ENCODE results near the gene TLK2.

The TLK2 gene

DNA sequence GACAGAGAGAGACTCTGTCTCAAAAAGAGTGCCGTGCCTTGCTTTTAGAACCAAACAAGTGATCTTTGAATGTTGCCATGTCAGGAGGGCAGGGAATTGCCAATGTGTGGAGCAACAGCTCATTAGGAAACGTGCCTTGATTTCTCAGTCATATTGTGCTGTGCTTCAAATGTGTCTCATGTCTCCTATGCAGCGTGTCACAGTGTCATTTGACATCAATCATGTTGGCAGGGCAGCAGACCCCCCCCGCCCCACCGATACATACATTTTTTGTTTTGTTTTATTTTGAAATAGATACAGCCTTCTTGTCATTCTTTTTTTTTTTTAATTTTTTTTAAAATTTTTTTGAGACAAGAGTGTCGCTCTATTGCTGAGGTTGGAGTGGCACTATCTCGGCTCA is 170.9 kb downstream of the TLK2 start:
- no peaks in the 10 kb centered on the region for H3K36me3 ChIP-seq (ENCODE audit: control insufficient read depth in 2 of 2, insufficient read depth in 2 of 2, low read length in 2 of 2)
- H3K27ac ChIP-seq (ENCODE audit: low read depth in 2 of 2, low read length in 2 of 2), result no peak overlapping the region
- no peak overlapping the region for H3K9ac ChIP-seq (ENCODE audit: low read depth in 1 of 2, low read length in 2 of 2)
- H3K4me1 ChIP-seq (ENCODE audit: control insufficient read depth in 2 of 2, insufficient read depth in 2 of 2, low read length in 2 of 2), result peaks cover 3 to 16% of the 10 kb centered on the region in 2 donors
- H3K27me3 ChIP-seq (ENCODE audit: control insufficient read depth in 2 of 2, insufficient read depth in 2 of 2, low read length in 2 of 2), result peaks cover 0 to under 1% of the 10 kb centered on the region in 2 donors
- H3K9me3 ChIP-seq (ENCODE audit: control insufficient read depth in 2 of 2, low read length in 2 of 2), result no peaks in the 10 kb centered on the region
- no peak overlapping the region for H3K4me3 ChIP-seq (ENCODE audit: low read length in 2 of 2)

DNA sequence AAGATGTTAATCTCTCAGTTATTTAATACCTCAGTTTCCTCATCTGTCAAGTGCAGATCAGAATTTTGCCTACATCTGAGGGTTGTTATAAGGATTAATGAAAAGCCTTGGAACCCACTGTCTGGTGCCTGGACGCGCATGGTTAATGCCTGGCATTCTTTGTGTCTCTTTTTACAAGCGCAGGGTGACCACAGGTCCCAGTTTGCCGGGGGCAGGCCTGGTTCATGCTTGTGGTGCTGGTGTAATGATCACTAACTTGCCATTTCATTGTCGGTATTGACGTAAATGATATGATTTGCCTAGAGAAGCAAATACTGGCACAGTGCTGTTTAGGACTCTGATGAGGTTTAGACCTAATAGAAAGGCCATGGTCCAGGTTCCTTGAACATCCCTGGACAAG is 172.0 kb downstream of the TLK2 start:
- no peak overlapping the region for H3K9ac ChIP-seq (ENCODE audit: low read depth in 1 of 2, low read length in 2 of 2)
- no peaks in the 10 kb centered on the region for H3K27me3 ChIP-seq (ENCODE audit: control insufficient read depth in 2 of 2, insufficient read depth in 2 of 2, low read length in 2 of 2)
- no peak overlapping the region for H3K27ac ChIP-seq (ENCODE audit: low read depth in 2 of 2, low read length in 2 of 2)
- H3K9me3 ChIP-seq (ENCODE audit: control insufficient read depth in 2 of 2, low read length in 2 of 2), result no peaks in the 10 kb centered on the region
- no peak overlapping the region for H3K4me3 ChIP-seq (ENCODE audit: low read length in 2 of 2)
- peaks cover 3 to 16% of the 10 kb centered on the region in 2 donors for H3K4me1 ChIP-seq (ENCODE audit: control insufficient read depth in 2 of 2, insufficient read depth in 2 of 2, low read length in 2 of 2)
- no peaks in the 10 kb centered on the region for H3K36me3 ChIP-seq (ENCODE audit: control insufficient read depth in 2 of 2, insufficient read depth in 2 of 2, low read length in 2 of 2)

GRCh38 chr17:62652251-62653001 is 173.8 kb downstream of the TLK2 start:
- H3K9ac ChIP-seq (ENCODE audit: low read depth in 1 of 2, low read length in 2 of 2), result peak overlapping the region in 1 of 2 donors; percentile 38
- peaks cover 3 to 16% of the 10 kb centered on the region in 2 donors for H3K4me1 ChIP-seq (ENCODE audit: control insufficient read depth in 2 of 2, insufficient read depth in 2 of 2, low read length in 2 of 2)
- H3K4me3 ChIP-seq (ENCODE audit: low read length in 2 of 2), result peak overlapping the region; percentile 63 to 65
- H3K36me3 ChIP-seq (ENCODE audit: control insufficient read depth in 2 of 2, insufficient read depth in 2 of 2, low read length in 2 of 2), result no peaks in the 10 kb centered on the region
- H3K9me3 ChIP-seq (ENCODE audit: control insufficient read depth in 2 of 2, low read length in 2 of 2), result no peaks in the 10 kb centered on the region
- no peaks in the 10 kb centered on the region for H3K27me3 ChIP-seq (ENCODE audit: control insufficient read depth in 2 of 2, insufficient read depth in 2 of 2, low read length in 2 of 2)
- H3K27ac ChIP-seq (ENCODE audit: low read depth in 2 of 2, low read length in 2 of 2), result peak overlapping the region in 1 of 2 donors; percentile 32

DNA sequence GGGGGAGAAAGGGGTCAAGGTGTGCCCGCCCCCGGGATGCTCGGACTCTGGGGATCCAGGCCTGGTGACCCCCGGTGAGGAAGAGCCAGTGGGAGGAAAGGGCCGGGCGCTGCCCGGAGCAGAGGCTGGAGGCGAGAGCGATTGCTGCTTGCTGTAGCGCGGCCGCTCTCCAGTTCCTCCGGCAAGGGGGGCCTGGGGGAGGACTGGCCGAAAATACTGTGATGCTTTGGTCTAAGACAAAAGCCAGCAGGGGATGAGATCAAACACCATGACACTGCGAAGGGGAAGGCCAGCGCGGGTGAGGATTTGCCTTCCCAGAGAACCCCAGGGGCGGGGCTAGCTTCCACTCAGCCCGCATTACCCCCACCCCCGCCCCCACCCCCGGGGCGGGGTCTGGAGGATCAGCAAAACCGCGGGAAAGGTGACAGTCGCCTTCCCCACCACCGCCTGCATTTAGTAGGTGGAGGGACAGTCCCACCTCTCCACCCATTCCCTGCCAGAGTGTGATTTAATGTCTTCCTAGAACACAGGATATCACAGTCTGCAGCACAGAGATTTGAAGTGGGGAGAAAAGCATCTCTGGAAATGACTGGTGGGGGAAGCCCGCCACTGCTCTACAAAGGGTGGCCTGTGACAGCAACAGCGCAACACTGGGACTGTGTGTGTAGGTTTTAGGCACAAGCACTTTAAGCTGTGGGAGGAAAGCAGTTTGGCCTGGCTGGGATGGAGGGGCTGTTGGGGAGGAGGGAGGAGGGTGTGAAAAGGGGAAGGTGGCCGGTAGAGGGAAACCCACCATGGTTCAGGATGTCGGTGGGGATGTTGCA is 174.6 kb downstream of the TLK2 start:
- peak overlapping the region in 1 of 2 donors; percentile 6 for H3K9ac ChIP-seq (ENCODE audit: low read depth in 1 of 2, low read length in 2 of 2)
- no peaks in the 10 kb centered on the region for H3K36me3 ChIP-seq (ENCODE audit: control insufficient read depth in 2 of 2, insufficient read depth in 2 of 2, low read length in 2 of 2)
- peak overlapping the region in 1 of 2 donors; percentile 32 for H3K27ac ChIP-seq (ENCODE audit: low read depth in 2 of 2, low read length in 2 of 2)
- H3K9me3 ChIP-seq (ENCODE audit: control insufficient read depth in 2 of 2, low read length in 2 of 2), result no peaks in the 10 kb centered on the region
- peaks cover 3 to 16% of the 10 kb centered on the region in 2 donors for H3K4me1 ChIP-seq (ENCODE audit: control insufficient read depth in 2 of 2, insufficient read depth in 2 of 2, low read length in 2 of 2)
- H3K27me3 ChIP-seq (ENCODE audit: control insufficient read depth in 2 of 2, insufficient read depth in 2 of 2, low read length in 2 of 2), result no peaks in the 10 kb centered on the region
- peak overlapping the region; percentile 63 to 65 for H3K4me3 ChIP-seq (ENCODE audit: low read length in 2 of 2)

- peaks cover 3 to 13% of the 10 kb centered on the region in 2 donors for H3K4me1 ChIP-seq (ENCODE audit: control insufficient read depth in 2 of 2, insufficient read depth in 2 of 2, low read length in 2 of 2)
- H3K36me3 ChIP-seq (ENCODE audit: control insufficient read depth in 2 of 2, insufficient read depth in 2 of 2, low read length in 2 of 2), result no peaks in the 10 kb centered on the region
- no peaks in the 10 kb centered on the region for H3K9me3 ChIP-seq (ENCODE audit: control insufficient read depth in 2 of 2, low read length in 2 of 2)
- no peak overlapping the region for H3K9ac ChIP-seq (ENCODE audit: low read depth in 1 of 2, low read length in 2 of 2)
- peak overlapping the region in 1 of 2 donors; percentile 32 for H3K27ac ChIP-seq (ENCODE audit: low read depth in 2 of 2, low read length in 2 of 2)
- H3K27me3 ChIP-seq (ENCODE audit: control insufficient read depth in 2 of 2, insufficient read depth in 2 of 2, low read length in 2 of 2), result no peaks in the 10 kb centered on the region
- peak overlapping the region in 1 of 2 donors; percentile 63 for H3K4me3 ChIP-seq (ENCODE audit: low read length in 2 of 2)
Measured at GRCh38 chr17:62653826-62654761, 175.5 kb downstream of the TLK2 start.

DNA sequence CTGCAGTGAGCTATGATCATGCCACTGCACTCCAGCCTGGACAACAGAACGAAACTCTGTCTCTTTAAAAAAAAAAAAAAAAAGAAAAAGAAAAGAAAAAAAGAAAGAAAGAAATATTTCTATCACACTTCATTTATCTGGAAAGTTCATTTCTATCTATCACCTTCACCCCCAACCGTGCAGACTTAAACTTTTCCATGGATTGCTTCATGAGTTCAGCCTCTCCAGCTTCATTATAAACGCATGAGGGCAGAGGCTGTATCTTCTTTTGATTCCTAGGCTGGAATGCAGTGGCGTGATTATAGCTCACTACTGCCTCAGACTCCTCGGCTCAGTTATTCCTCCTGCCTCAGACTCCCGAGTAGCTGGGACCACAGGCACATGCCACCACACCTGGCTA is 177.0 kb downstream of the TLK2 start:
- H3K4me1 ChIP-seq (ENCODE audit: control insufficient read depth in 2 of 2, insufficient read depth in 2 of 2, low read length in 2 of 2), result peaks cover 3 to 13% of the 10 kb centered on the region in 2 donors
- no peak overlapping the region for H3K4me3 ChIP-seq (ENCODE audit: low read length in 2 of 2)
- H3K9ac ChIP-seq (ENCODE audit: low read depth in 1 of 2, low read length in 2 of 2), result no peak overlapping the region
- no peaks in the 10 kb centered on the region for H3K27me3 ChIP-seq (ENCODE audit: control insufficient read depth in 2 of 2, insufficient read depth in 2 of 2, low read length in 2 of 2)
- H3K36me3 ChIP-seq (ENCODE audit: control insufficient read depth in 2 of 2, insufficient read depth in 2 of 2, low read length in 2 of 2), result no peaks in the 10 kb centered on the region
- no peak overlapping the region for H3K27ac ChIP-seq (ENCODE audit: low read depth in 2 of 2, low read length in 2 of 2)
- no peaks in the 10 kb centered on the region for H3K9me3 ChIP-seq (ENCODE audit: control insufficient read depth in 2 of 2, low read length in 2 of 2)

DNA sequence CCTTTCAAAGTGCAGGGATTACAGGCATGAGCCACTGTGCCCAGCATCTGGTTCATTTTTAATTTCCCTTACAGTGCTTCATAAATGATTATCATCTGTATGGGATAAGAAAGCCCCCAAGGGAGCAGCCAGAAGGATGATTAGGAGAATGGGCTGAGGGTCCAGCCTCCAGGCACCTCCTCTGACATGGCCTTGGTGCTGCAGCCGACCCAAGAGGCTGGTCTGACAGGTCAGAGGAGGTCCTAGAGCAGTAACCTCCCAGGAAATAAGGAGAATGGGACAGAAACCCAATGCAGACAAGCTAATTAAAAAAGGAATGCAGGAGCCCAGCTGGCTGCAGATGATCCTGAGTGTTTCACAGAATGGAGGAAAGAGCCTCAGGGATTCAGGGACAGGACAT is 177.8 kb downstream of the TLK2 start:
- no peak overlapping the region for H3K9ac ChIP-seq (ENCODE audit: low read depth in 1 of 2, low read length in 2 of 2)
- H3K9me3 ChIP-seq (ENCODE audit: control insufficient read depth in 2 of 2, low read length in 2 of 2), result no peaks in the 10 kb centered on the region
- H3K27me3 ChIP-seq (ENCODE audit: control insufficient read depth in 2 of 2, insufficient read depth in 2 of 2, low read length in 2 of 2), result no peaks in the 10 kb centered on the region
- H3K36me3 ChIP-seq (ENCODE audit: control insufficient read depth in 2 of 2, insufficient read depth in 2 of 2, low read length in 2 of 2), result no peaks in the 10 kb centered on the region
- no peak overlapping the region for H3K27ac ChIP-seq (ENCODE audit: low read depth in 2 of 2, low read length in 2 of 2)
- peaks cover 3 to 13% of the 10 kb centered on the region in 2 donors for H3K4me1 ChIP-seq (ENCODE audit: control insufficient read depth in 2 of 2, insufficient read depth in 2 of 2, low read length in 2 of 2)
- no peak overlapping the region for H3K4me3 ChIP-seq (ENCODE audit: low read length in 2 of 2)

- H3K27me3 ChIP-seq (ENCODE audit: control insufficient read depth in 2 of 2, insufficient read depth in 2 of 2, low read length in 2 of 2), result no peaks in the 10 kb centered on the region
- H3K4me1 ChIP-seq (ENCODE audit: control insufficient read depth in 2 of 2, insufficient read depth in 2 of 2, low read length in 2 of 2), result peaks cover 3 to 11% of the 10 kb centered on the region in 2 donors
- H3K4me3 ChIP-seq (ENCODE audit: low read length in 2 of 2), result no peak overlapping the region
- no peak overlapping the region for H3K9ac ChIP-seq (ENCODE audit: low read depth in 1 of 2, low read length in 2 of 2)
- H3K9me3 ChIP-seq (ENCODE audit: control insufficient read depth in 2 of 2, low read length in 2 of 2), result no peaks in the 10 kb centered on the region
- no peak overlapping the region for H3K27ac ChIP-seq (ENCODE audit: low read depth in 2 of 2, low read length in 2 of 2)
- H3K36me3 ChIP-seq (ENCODE audit: control insufficient read depth in 2 of 2, insufficient read depth in 2 of 2, low read length in 2 of 2), result no peaks in the 10 kb centered on the region
Measured at GRCh38 chr17:62657145-62657665, 178.6 kb downstream of the TLK2 start.

DNA sequence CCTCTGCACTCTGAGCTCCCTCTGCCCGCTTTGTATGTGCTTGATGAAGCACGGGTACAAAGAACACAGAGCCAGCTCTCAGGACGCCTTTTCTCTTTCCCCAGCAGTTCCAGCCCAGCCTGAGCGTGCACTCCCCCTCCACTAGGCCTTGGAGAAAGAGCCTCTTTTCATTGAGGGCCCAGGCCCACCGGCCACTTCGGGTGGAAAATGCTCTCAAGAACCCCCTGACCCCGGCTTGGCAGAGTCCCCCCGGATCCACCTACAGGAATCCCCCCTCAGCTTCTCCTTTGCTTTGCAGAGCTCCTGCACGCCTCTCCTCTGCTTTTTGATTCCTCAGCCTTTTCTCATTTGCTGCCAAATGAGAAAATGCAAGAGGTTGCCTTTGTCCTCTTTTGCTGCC is 179.1 kb downstream of the TLK2 start:
- Histone ChIP-seq H3K9me3 (ENCODE audit: control insufficient read depth in 2 of 2, low read length in 2 of 2) (no peaks in the 10 kb centered on the region), H3K9ac (ENCODE audit: low read depth in 1 of 2, low read length in 2 of 2) (no peak overlapping the region), H3K27ac (ENCODE audit: low read depth in 2 of 2, low read length in 2 of 2) (no peak overlapping the region), H3K4me3 (ENCODE audit: low read length in 2 of 2) (no peak overlapping the region), H3K27me3 (ENCODE audit: control insufficient read depth in 2 of 2, insufficient read depth in 2 of 2, low read length in 2 of 2) (no peaks in the 10 kb centered on the region), H3K36me3 (ENCODE audit: control insufficient read depth in 2 of 2, insufficient read depth in 2 of 2, low read length in 2 of 2) (no peaks in the 10 kb centered on the region), H3K4me1 (ENCODE audit: control insufficient read depth in 2 of 2, insufficient read depth in 2 of 2, low read length in 2 of 2) (peaks cover 3 to 7% of the 10 kb centered on the region in 2 donors)

Data from mucosa of rectum (tissue), 2 donors.